IMR-90 (cell line): ENCODE results near the gene LHFPL3.

Experiments used
- CEBPB ChIP-seq: IDR thresholded peaks from 2 replicates; pipeline ENCODE4 v1.6.1; 2012; ENCODE audit warnings: low read depth, low read length, improper control_type of control experiment
- CHD1 ChIP-seq: IDR thresholded peaks from 2 replicates; pipeline ENCODE4 v1.6.1; 2012; ENCODE audit warnings: low read depth, low read length, improper control_type of control experiment
- FOS ChIP-seq: fragments of 150-350 bp; IDR thresholded peaks from 2 replicates; pipeline ENCODE4 v1.6.1; 2016; ENCODE audit warnings: low read depth, low read length
- MAFK ChIP-seq: IDR thresholded peaks from 2 replicates; pipeline ENCODE4 v1.6.1; 2012; ENCODE audit warnings: low read depth, low read length, improper control_type of control experiment
- MAZ ChIP-seq: IDR thresholded peaks from 2 replicates; pipeline ENCODE4 v1.6.1; 2012; ENCODE audit warnings: low read depth, mild to moderate bottlenecking, low read length, improper control_type of control experiment, moderate library complexity, borderline replicate concordance
- MXI1 ChIP-seq: IDR thresholded peaks from 2 replicates; pipeline ENCODE4 v1.6.1; 2012; ENCODE audit warnings: low read depth, mild to moderate bottlenecking, low read length, moderate library complexity, borderline replicate concordance
- POLR2A ChIP-seq: IDR thresholded peaks from 2 replicates; pipeline ENCODE4 v1.6.1; 2012; ENCODE audit warnings: mild to moderate bottlenecking, low read depth, low read length
- RAD21 ChIP-seq: IDR thresholded peaks from 2 replicates; pipeline ENCODE4 v1.6.1; 2012; ENCODE audit warnings: low read length, improper control_type of control experiment
- RCOR1 ChIP-seq: IDR thresholded peaks from 2 replicates; pipeline ENCODE4 v1.6.1; 2012; ENCODE audit warnings: mild to moderate bottlenecking, low read length, improper control_type of control experiment; ENCODE audit not compliant: insufficient replicate concordance
- RFX5 ChIP-seq: IDR thresholded peaks from 2 replicates; pipeline ENCODE4 v1.8.0; 2012; ENCODE audit warnings: low read depth, mild to moderate bottlenecking, low read length, moderate library complexity
- TF ChIP-seq, protein P1 (sequence below): conservative IDR thresholded peaks from 2 replicates; pipeline ENCODE4 v1.5.1; 2012; ENCODE audit warnings: mild to moderate bottlenecking, low read depth, low read length, improper control_type of control experiment
- TF ChIP-seq, protein P2 (sequence below): fragments of 150-350 bp; IDR thresholded peaks from 2 replicates; pipeline ENCODE4 v1.6.1; 2017; ENCODE audit warnings: mild to moderate bottlenecking, antibody characterized with exemption, low read length, low read depth

DNA sequence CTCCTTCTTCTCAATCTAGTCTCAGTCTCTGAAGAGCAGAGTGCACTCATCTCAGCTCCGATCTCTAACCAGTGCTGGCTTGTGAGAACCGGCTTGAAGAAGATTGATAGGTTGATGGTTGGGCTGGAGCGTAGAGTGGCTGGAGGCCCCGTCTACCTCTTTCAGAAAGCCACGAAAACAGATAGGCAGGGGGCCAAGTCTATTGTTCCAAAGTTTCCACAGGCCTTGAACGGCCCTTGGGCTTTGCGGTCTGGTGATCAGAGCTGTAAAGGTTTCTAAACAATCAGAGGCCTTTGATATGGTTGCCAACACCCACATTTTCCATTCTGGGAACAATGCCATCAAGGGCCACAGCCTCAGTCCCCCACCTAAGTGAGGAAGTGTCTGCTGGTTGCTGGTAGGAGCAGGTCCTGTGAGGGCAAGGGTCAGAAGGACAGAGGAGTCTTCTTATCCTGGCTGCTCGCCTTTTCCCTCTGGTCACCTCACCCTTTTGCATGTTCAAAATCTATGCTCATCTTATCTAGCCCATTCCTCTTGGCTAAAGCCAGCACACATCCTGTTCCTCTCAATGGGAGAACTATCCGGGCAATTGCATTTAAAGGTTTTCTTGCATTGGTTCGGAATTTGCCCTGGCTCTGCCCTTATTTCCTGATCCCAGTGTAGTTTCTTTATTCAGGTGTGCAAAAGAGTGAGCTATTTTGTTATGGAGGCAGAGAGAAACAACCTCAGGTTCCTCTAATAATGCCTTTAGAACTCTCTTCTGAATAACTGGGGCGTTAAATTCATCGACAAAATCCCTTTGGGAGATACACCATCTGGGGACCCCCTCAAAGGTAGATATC is 615.3 kb downstream of the LHFPL3 start:
- TF ChIP-seq, protein P1, sequence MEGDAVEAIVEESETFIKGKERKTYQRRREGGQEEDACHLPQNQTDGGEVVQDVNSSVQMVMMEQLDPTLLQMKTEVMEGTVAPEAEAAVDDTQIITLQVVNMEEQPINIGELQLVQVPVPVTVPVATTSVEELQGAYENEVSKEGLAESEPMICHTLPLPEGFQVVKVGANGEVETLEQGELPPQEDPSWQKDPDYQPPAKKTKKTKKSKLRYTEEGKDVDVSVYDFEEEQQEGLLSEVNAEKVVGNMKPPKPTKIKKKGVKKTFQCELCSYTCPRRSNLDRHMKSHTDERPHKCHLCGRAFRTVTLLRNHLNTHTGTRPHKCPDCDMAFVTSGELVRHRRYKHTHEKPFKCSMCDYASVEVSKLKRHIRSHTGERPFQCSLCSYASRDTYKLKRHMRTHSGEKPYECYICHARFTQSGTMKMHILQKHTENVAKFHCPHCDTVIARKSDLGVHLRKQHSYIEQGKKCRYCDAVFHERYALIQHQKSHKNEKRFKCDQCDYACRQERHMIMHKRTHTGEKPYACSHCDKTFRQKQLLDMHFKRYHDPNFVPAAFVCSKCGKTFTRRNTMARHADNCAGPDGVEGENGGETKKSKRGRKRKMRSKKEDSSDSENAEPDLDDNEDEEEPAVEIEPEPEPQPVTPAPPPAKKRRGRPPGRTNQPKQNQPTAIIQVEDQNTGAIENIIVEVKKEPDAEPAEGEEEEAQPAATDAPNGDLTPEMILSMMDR, result no peak
- TF ChIP-seq, protein P2, sequence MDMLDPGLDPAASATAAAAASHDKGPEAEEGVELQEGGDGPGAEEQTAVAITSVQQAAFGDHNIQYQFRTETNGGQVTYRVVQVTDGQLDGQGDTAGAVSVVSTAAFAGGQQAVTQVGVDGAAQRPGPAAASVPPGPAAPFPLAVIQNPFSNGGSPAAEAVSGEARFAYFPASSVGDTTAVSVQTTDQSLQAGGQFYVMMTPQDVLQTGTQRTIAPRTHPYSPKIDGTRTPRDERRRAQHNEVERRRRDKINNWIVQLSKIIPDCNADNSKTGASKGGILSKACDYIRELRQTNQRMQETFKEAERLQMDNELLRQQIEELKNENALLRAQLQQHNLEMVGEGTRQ, result no peak
- TF ChIP-seq RFX5, result no peak
- TF ChIP-seq CHD1, result no peak
- no peak for TF ChIP-seq POLR2A
- TF ChIP-seq MAZ, result no peak
- no peak for TF ChIP-seq MXI1
- TF ChIP-seq FOS, result no peak
- TF ChIP-seq RAD21, result no peak
- no peak for TF ChIP-seq CEBPB
- TF ChIP-seq MAFK, result no peak
- TF ChIP-seq RCOR1, result no peak
